GM12872 (cell line): ENCODE data around the gene CENPM.

Experiments used
- CTCF ChIP-seq: IDR thresholded peaks from 3 replicates; pipeline ENCODE4 v1.5.1; 2011; ENCODE audit warnings: low read depth, mild to moderate bottlenecking, low read length, moderate library complexity; ENCODE audit not compliant: insufficient read depth

CENPM gene

GRCh38 chr22:41946629-41947423, at the start of gene CENPM:
CENPM (minus strand) TSS chr22:41947152; CDS start chr22:41947076, 76 bp downstream.
- no peak for TF ChIP-seq CTCF

- no peak for TF ChIP-seq CTCF
Observed at GRCh38 chr22:41995211-41995610, 48.3 kb upstream of the CENPM start.

- no peak for TF ChIP-seq CTCF
Observed at GRCh38 chr22:41992496-41992895, 45.5 kb upstream of the CENPM start.

GRCh38 chr22:41991111-41991510, 44.2 kb upstream of the CENPM start:
- TF ChIP-seq CTCF: no peak

GRCh38 chr22:41989246-41989645, 42.3 kb upstream of the CENPM start:
- no peak for TF ChIP-seq CTCF

- TF ChIP-seq CTCF: no peak
Observed at GRCh38 chr22:41987276-41987675, 40.3 kb upstream of the CENPM start.

GRCh38 chr22:41983513-41984405, 36.8 kb upstream of the CENPM start:
- no peak for TF ChIP-seq CTCF
